ENCODE measurements around the gene NKD2. TPM values are rescaled to one million over a fixed set of nuclear protein-coding genes. Genes with fewer than 3 reads are reported as not detected.

The NKD2 gene
- total and polyA plus RNA-seq, 3 donors from 2014 or later, result 16.5 to 42.1 (median 31.6) TPM

GRCh38 chr5:1026700-1027621, 18.4 kb downstream of the NKD2 start:
- TF ChIP-seq, protein P1, sequence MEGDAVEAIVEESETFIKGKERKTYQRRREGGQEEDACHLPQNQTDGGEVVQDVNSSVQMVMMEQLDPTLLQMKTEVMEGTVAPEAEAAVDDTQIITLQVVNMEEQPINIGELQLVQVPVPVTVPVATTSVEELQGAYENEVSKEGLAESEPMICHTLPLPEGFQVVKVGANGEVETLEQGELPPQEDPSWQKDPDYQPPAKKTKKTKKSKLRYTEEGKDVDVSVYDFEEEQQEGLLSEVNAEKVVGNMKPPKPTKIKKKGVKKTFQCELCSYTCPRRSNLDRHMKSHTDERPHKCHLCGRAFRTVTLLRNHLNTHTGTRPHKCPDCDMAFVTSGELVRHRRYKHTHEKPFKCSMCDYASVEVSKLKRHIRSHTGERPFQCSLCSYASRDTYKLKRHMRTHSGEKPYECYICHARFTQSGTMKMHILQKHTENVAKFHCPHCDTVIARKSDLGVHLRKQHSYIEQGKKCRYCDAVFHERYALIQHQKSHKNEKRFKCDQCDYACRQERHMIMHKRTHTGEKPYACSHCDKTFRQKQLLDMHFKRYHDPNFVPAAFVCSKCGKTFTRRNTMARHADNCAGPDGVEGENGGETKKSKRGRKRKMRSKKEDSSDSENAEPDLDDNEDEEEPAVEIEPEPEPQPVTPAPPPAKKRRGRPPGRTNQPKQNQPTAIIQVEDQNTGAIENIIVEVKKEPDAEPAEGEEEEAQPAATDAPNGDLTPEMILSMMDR (IDR thresholded peaks at IDR 0.05), result no peak
- no peak for TF ChIP-seq POLR2A (IDR thresholded peaks at IDR 0.05)
- no peak overlapping the region for H3K4me3 ChIP-seq
- 73 to 80% methylated on average over 21 to 29 of the region's 29 CpGs for WGBS, 2 donors
- intact Hi-C loops (cut with DNase I; ENCODE audit: low total_unique reads), result no loop called here
- H3K27me3 ChIP-seq, result no peaks in the 10 kb centered on the region
- no peaks in the 10 kb centered on the region for H3K9me3 ChIP-seq
- H3K27ac ChIP-seq, result no peak overlapping the region
- no peaks in the 10 kb centered on the region for H3K36me3 ChIP-seq (ENCODE audit: low read depth, missing control alignments)
- no peak for DNase-seq
- no peaks in the 10 kb centered on the region for H3K4me1 ChIP-seq

- WGBS, 2 donors, result 90 to 92% methylated on average over 27 to 40 of the region's 40 CpGs
- Histone ChIP-seq H3K4me1 (no peaks in the 10 kb centered on the region), H3K4me3 (no peak overlapping the region), H3K27me3 (no peaks in the 10 kb centered on the region), H3K27ac (no peak overlapping the region), H3K36me3 (ENCODE audit: low read depth, missing control alignments) (no peaks in the 10 kb centered on the region), H3K9me3 (no peaks in the 10 kb centered on the region)
- intact Hi-C loops (cut with DNase I; ENCODE audit: low total_unique reads), result no loop called here
- no peak for TF ChIP-seq POLR2A (IDR thresholded peaks at IDR 0.05)
- TF ChIP-seq, protein P1 (IDR thresholded peaks at IDR 0.05), result no peak
- DNase-seq, result no peak
Observed at GRCh38 chr5:1027631-1028441, 19.2 kb downstream of the NKD2 start.

- Histone ChIP-seq H3K36me3 (ENCODE audit: low read depth, missing control alignments) (no peaks in the 10 kb centered on the region), H3K4me1 (no peaks in the 10 kb centered on the region), H3K9me3 (no peaks in the 10 kb centered on the region), H3K4me3 (no peak overlapping the region), H3K27ac (no peak overlapping the region), H3K27me3 (no peaks in the 10 kb centered on the region)
- DNase-seq, result no peak
- intact Hi-C loops (cut with DNase I; ENCODE audit: low total_unique reads), result no loop called here
- TF ChIP-seq, protein P1 (IDR thresholded peaks at IDR 0.05), result no peak
- TF ChIP-seq POLR2A (IDR thresholded peaks at IDR 0.05), result no peak
- WGBS, 2 donors, result 84 to 89% methylated on average over 23 to 26 of the region's 26 CpGs
Observed at GRCh38 chr5:1028481-1029281, 20.1 kb downstream of the NKD2 start.

DNA sequence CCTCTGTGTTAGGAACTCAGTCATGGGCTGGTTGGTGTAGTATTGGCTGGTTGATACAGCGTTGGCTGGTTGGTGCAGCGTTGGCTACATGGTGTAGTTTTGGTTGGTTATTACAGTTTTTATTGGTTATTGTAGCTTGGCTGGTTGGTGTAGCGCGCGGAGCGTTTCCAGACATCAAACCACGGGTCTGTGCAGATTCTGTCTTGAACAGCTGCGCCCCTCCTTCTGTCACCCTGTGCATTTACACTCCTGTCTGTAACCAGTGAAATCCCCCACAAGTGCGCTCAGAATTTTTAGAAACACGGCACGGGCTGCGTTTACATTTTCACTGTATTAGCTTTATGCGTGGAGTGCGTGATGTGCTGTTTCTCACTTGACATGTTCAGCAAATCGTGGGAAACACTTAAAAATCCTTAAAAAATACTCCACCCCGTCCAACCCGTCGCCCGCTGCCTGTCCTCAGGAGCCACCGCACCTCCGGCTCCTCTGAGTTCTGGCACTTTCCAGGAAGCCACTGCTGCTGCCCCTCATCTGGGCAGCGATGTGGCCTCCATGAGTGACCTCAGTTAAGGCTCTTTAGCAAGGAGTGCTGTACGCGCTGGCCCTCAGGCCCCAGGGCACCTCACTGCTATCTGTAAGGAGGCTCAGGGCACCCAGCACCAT, 20.8 kb downstream of the NKD2 start:
- WGBS, 2 donors, result 92 to 96% methylated on average over 22 to 24 of the region's 24 CpGs
- Histone ChIP-seq H3K4me1 (no peaks in the 10 kb centered on the region), H3K4me3 (no peak overlapping the region), H3K9me3 (no peaks in the 10 kb centered on the region), H3K36me3 (ENCODE audit: low read depth, missing control alignments) (no peaks in the 10 kb centered on the region), H3K27ac (no peak overlapping the region), H3K27me3 (no peaks in the 10 kb centered on the region)
- no peak for TF ChIP-seq POLR2A (IDR thresholded peaks at IDR 0.05)
- TF ChIP-seq, protein P1 (IDR thresholded peaks at IDR 0.05), result no peak
- intact Hi-C loops (cut with DNase I; ENCODE audit: low total_unique reads), result no loop called here
- no peak for DNase-seq

Data from testis (tissue), 3 donors.